ENCODE results near the gene ROCK2. TPM values are rescaled to one million over a fixed set of nuclear protein-coding genes. Genes with fewer than 3 reads are reported as not detected.

Gene ROCK2
- total and polyA plus RNA-seq, 2 of the 13 experiments (the other 11 are each of a cell fraction or from before 2014, with no cell fraction given), result 38.1 to 119 TPM

- no TSS peak for BruUV-seq (replicated peaks)
- ATAC-seq (no peak), FAIRE-seq (peak; percentile 42), DNase-seq (ENCODE audit: low spot score) (no peak)
- TF ChIP-seq MAFK (conservative IDR thresholded peaks at IDR 0.05 in 1 of 2, IDR thresholded peaks at IDR 0.05 in 1 of 2; ENCODE audit: low read length in 2 of 2) (peak; percentile 44 to 73), POLR2G (IDR thresholded peaks at IDR 0.05; ENCODE audit: low read depth, low read length) (0 out of 2 replicates have a peak, but pooled peaks have one; percentile 23), POLR2AphosphoS2 (IDR thresholded peaks at IDR 0.05; ENCODE audit: low read depth, low read length) (no peak), ASH2L (IDR thresholded peaks at IDR 0.05; ENCODE audit: insufficient read length, low read depth, low read length) (peak; percentile 37), MAFF (IDR thresholded peaks at IDR 0.05; ENCODE audit: low read depth, low read length) (peak; percentile 57; the same call in 1 of the 2 replicates), RBM22 (optimal IDR thresholded peaks at IDR 0.05; ENCODE audit: low read length) (peak; percentile 37), TFAP4 (IDR thresholded peaks at IDR 0.05; ENCODE audit: borderline replicate concordance, low read depth) (no peak), ZBTB7A (CRISPR knock-in tag; IDR thresholded peaks at IDR 0.05) (no peak), KMT2A (CRISPR knock-in tag; IDR thresholded peaks at IDR 0.05) (0 out of 2 replicates have a peak, but pooled peaks have one; percentile 48), ARID3A (IDR thresholded peaks at IDR 0.05; ENCODE audit: low read depth, low read length) (0 out of 2 replicates have a peak, but pooled peaks have one; percentile 41), ZNF800 (CRISPR knock-in tag; IDR thresholded peaks at IDR 0.05) (0 out of 2 replicates have a peak, but pooled peaks have one; percentile 6), ZFP82 (CRISPR knock-in tag; IDR thresholded peaks at IDR 0.05; ENCODE audit: borderline replicate concordance) (0 out of 2 replicates have a peak, but pooled peaks have one; percentile 4), SAP130 (CRISPR knock-in tag; IDR thresholded peaks at IDR 0.05; ENCODE audit: low read depth) (peak; percentile 42; the same call in 1 of the 2 replicates), SNRNP70 (IDR thresholded peaks at IDR 0.05; ENCODE audit: low read depth, low read length) (0 out of 2 replicates have a peak, but pooled peaks have one; percentile 32), ZNF652 (CRISPR knock-in tag; IDR thresholded peaks at IDR 0.05; ENCODE audit: borderline replicate concordance, low read depth) (no peak)
- H2AFZ ChIP-seq (ENCODE audit: low read length), result no peak overlapping the region
- peaks cover 54% of the 10 kb centered on the region for H3K4me1 ChIP-seq (ENCODE audit: insufficient read depth, low read length)
- H3K36me3 ChIP-seq (replicated peaks in 1 of 2; ENCODE audit: control insufficient read depth in 1 of 2, insufficient read depth in 2 of 2, low read length in 2 of 2), result no peaks in the 10 kb centered on the region; a peak in 1 of 5 replicates
- peaks cover 91% of the 10 kb centered on the region for H4K20me1 ChIP-seq (ENCODE audit: insufficient read depth, low read length)
- H3K79me2 ChIP-seq (ENCODE audit: insufficient read depth, low read length), result peaks cover 97% of the 10 kb centered on the region
- CTCF ChIA-PET (ENCODE audit: low intra/inter-chr PET ratio, low total read pairs), result no interaction called here
- peak overlapping the region; percentile 94 for H3K27ac ChIP-seq (ENCODE audit: extremely low read length, insufficient read depth, low read length)
- WGBS (ENCODE audit: low lambda C conversion rate), result 11% methylated on average over 6 of the region's 6 CpGs
- in situ Hi-C loops (cut with HindIII; ENCODE audit: extremely low pct_ligation_motif_present, low pct_unique_long_range_greater_than_20kb), result loop anchor here (5.0 kb wide), 2 partner anchors 33 to 73 kb away; no protein-coding TSS in a partner anchor
- peak overlapping the region; percentile 72 to 96 (median 86); a peak in 5 of 6 replicates for H3K4me3 ChIP-seq (replicated peaks in 1 of 3; ENCODE audit: insufficient read depth in 1 of 3, low read depth in 2 of 3, low read length in 3 of 3)
- peak overlapping the region; percentile 60 for H3K9ac ChIP-seq (ENCODE audit: insufficient read depth, low read depth, low read length)
- intact Hi-C loops (cut with micrococcal nuclease; ENCODE audit: unreplicated experiment), result loop anchor here (10.0 kb wide), 1 partner anchor 205 kb away; a partner anchor contains a TSS
- POLR2A ChIA-PET, result interaction anchor here (1.1 to 8.4 kb wide), 6 partner anchors 17 to 65 kb away, joined by 3 to 465 read pairs (median 7); no protein-coding TSS in a partner anchor
- no peaks in the 10 kb centered on the region for H3K9me3 ChIP-seq (ENCODE audit: low read length)
- peak overlapping the region; percentile 86 for H3K4me2 ChIP-seq (ENCODE audit: low read depth, low read length)
- no peaks in the 10 kb centered on the region; a peak in 1 of 5 replicates for H3K27me3 ChIP-seq (ENCODE audit: control insufficient read depth in 1 of 2, insufficient read depth in 2 of 2, low read length in 2 of 2)
Observed at GRCh38 chr2:11339508-11340083, 4.8 kb downstream of the ROCK2 start.

Measured in HepG2 (cell line).